ENCODE measurements around the gene RPRD2. TPM values are rescaled to one million over a fixed set of nuclear protein-coding genes. Genes with fewer than 3 reads are reported as not detected.

The RPRD2 gene
- total and polyA plus RNA-seq, 2 donors (not counting 1 experiment from before 2014, with no cell fraction given): 16.6 to 49.1 TPM

DNA sequence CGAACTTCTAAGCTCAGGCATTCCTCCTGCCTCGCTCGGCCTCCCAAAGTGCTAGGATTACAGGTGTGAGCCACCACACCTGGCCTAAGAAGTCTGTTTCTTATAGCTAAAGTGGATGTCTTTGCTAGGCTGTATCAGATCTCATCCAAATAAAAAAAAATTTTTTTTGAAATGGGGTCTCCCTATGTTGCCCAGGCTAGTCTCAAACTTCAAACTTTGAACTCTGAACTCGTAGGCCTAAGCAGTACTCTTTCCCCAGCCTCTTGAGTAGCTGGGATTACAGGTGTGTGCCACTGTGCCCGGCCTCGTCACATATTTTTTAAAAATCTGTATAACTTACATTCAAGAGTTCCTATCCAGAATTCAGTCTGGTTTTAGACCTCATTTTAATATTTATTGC, 40.5 kb downstream of the RPRD2 start:
- H3K4me1 Mint-ChIP-seq: peaks cover 40% of the 10 kb centered on the region
- CTCF ChIA-PET: interaction anchor here (0.7 kb wide), 1 partner anchor 29 kb away, joined by 3 read pairs; no protein-coding TSS in a partner anchor
- POLR2A ChIA-PET: no interaction called here

DNA sequence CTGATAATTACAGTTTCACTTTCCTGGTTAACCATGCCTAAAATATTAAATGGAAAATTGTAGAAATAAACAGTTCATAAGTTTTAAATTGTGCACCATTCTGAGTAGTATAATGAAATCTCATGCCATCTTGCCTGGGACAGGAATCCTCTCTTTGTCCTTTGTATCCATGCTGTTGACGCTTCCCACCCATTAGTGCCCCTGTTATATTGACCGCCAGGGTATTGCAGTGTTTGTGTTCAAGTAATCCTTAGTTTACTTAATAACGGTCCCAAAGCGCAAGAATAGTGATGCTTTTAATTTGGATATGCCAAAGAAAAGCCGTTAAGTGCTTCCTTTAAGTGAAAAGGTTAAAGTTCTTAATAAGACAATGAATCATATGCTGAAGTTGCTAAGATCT, 41.7 kb downstream of the RPRD2 start:
- DNase-seq (no peak), ATAC-seq (ENCODE audit: low read depth) (no peak)
- Histone ChIP-seq H3K9ac (ENCODE audit: low read length) (no peak overlapping the region), H3K36me3 (replicated peaks in 1 of 2; ENCODE audit: control extremely low read depth in 1 of 2, control insufficient read depth in 1 of 2, extremely low read depth in 1 of 2, insufficient read depth in 2 of 2, low read length in 1 of 2) (peaks cover 3% of the 10 kb centered on the region in 2 experiments), H2AFZ (ENCODE audit: insufficient read depth, low read depth, low read length, poor library complexity, severe bottlenecking) (no peak overlapping the region), H3K9me3 (ENCODE audit: control extremely low read depth in 1 of 3, control insufficient read depth in 2 of 3, insufficient read depth in 1 of 3, low read length in 2 of 3) (peaks cover 0 to 2% (median 0%) of the 10 kb centered on the region in 3 donors), H4K20me1 (ENCODE audit: control insufficient read depth, insufficient read depth, low read length, poor library complexity, severe bottlenecking) (peaks cover 90% of the 10 kb centered on the region), H3K4me2 (replicated peaks; ENCODE audit: low read depth, low read length, poor library complexity, severe bottlenecking) (no peak overlapping the region), H3K4me3 (ENCODE audit: control extremely low read depth in 1 of 5, extremely low read depth in 1 of 5, insufficient read depth in 1 of 5, low read depth in 2 of 5, low read length in 4 of 5) (no peak overlapping the region), H3K27ac (ENCODE audit: low read length in 2 of 2) (no peak overlapping the region), H3K79me2 (ENCODE audit: control insufficient read depth, insufficient read depth, low read length) (peaks cover 96% of the 10 kb centered on the region), H3K4me1 (ENCODE audit: control insufficient read depth in 2 of 2, insufficient read depth in 2 of 2, low read length in 2 of 2) (peaks cover 4 to 8% of the 10 kb centered on the region in 2 donors), H3K27me3 (replicated peaks in 1 of 4; ENCODE audit: control extremely low read depth in 1 of 4, control insufficient read depth in 3 of 4, insufficient read depth in 4 of 4, low read length in 3 of 4) (no peaks in the 10 kb centered on the region)
- POLR2A ChIA-PET: no interaction called here
- Mint-ChIP-seq H3K4me3 (no peak overlapping the region), H3K4me1 (peaks cover 42% of the 10 kb centered on the region), H3K27ac (no peak overlapping the region), H3K9me3 (ENCODE audit: insufficient read depth) (no peaks in the 10 kb centered on the region), H3K27me3 (no peaks in the 10 kb centered on the region)
- CTCF ChIA-PET: no interaction called here
- WGBS (ENCODE audit: insufficient coverage): 100% methylated on average over 1 of the region's 5 CpGs
- intact Hi-C loops (cut with micrococcal nuclease): no loop called here
- TF ChIP-seq EZH2 (IDR thresholded peaks at IDR 0.05; ENCODE audit: borderline replicate concordance, insufficient read depth, low read depth, low read length, poor library complexity, severe bottlenecking): no peak
- TF ChIP-seq, protein P1, sequence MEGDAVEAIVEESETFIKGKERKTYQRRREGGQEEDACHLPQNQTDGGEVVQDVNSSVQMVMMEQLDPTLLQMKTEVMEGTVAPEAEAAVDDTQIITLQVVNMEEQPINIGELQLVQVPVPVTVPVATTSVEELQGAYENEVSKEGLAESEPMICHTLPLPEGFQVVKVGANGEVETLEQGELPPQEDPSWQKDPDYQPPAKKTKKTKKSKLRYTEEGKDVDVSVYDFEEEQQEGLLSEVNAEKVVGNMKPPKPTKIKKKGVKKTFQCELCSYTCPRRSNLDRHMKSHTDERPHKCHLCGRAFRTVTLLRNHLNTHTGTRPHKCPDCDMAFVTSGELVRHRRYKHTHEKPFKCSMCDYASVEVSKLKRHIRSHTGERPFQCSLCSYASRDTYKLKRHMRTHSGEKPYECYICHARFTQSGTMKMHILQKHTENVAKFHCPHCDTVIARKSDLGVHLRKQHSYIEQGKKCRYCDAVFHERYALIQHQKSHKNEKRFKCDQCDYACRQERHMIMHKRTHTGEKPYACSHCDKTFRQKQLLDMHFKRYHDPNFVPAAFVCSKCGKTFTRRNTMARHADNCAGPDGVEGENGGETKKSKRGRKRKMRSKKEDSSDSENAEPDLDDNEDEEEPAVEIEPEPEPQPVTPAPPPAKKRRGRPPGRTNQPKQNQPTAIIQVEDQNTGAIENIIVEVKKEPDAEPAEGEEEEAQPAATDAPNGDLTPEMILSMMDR (IDR thresholded peaks at IDR 0.05): no peak

More for the DNA sequence above, 40.5 kb downstream of the RPRD2 start:
- Histone ChIP-seq H3K9me3 (ENCODE audit: control extremely low read depth in 1 of 3, control insufficient read depth in 2 of 3, insufficient read depth in 1 of 3, low read length in 2 of 3) (peaks cover 0 to 3% (median 0%) of the 10 kb centered on the region in 3 donors), H2AFZ (ENCODE audit: insufficient read depth, low read depth, low read length, poor library complexity, severe bottlenecking) (no peak overlapping the region), H3K4me3 (ENCODE audit: control extremely low read depth in 1 of 5, extremely low read depth in 1 of 5, insufficient read depth in 1 of 5, low read depth in 2 of 5, low read length in 4 of 5) (no peak overlapping the region), H3K4me2 (replicated peaks; ENCODE audit: low read depth, low read length, poor library complexity, severe bottlenecking) (no peak overlapping the region), H4K20me1 (ENCODE audit: control insufficient read depth, insufficient read depth, low read length, poor library complexity, severe bottlenecking) (peaks cover 86% of the 10 kb centered on the region), H3K9ac (ENCODE audit: low read length) (no peak overlapping the region), H3K4me1 (ENCODE audit: control insufficient read depth in 2 of 2, insufficient read depth in 2 of 2, low read length in 2 of 2) (peaks cover 0 to 8% of the 10 kb centered on the region in 2 donors), H3K36me3 (replicated peaks in 1 of 2; ENCODE audit: control extremely low read depth in 1 of 2, control insufficient read depth in 1 of 2, extremely low read depth in 1 of 2, insufficient read depth in 2 of 2, low read length in 1 of 2) (peaks cover 0 to 6% of the 10 kb centered on the region in 2 experiments), H3K79me2 (ENCODE audit: control insufficient read depth, insufficient read depth, low read length) (peaks cover 96% of the 10 kb centered on the region), H3K27ac (ENCODE audit: low read length in 2 of 2) (no peak overlapping the region), H3K27me3 (replicated peaks in 1 of 4; ENCODE audit: control extremely low read depth in 1 of 4, control insufficient read depth in 3 of 4, insufficient read depth in 4 of 4, low read length in 3 of 4) (no peaks in the 10 kb centered on the region)
- Mint-ChIP-seq H3K4me3 (no peak overlapping the region), H3K27me3 (no peaks in the 10 kb centered on the region), H3K27ac (no peak overlapping the region), H3K9me3 (ENCODE audit: insufficient read depth) (no peaks in the 10 kb centered on the region)
- intact Hi-C loops (cut with micrococcal nuclease): no loop called here
- ATAC-seq (ENCODE audit: low read depth): no peak
- WGBS (ENCODE audit: insufficient coverage): 100% methylated on average over 3 of the region's 6 CpGs
- TF ChIP-seq, protein P1 (IDR thresholded peaks at IDR 0.05): no peak
- no peak for TF ChIP-seq EZH2 (IDR thresholded peaks at IDR 0.05; ENCODE audit: borderline replicate concordance, insufficient read depth, low read depth, low read length, poor library complexity, severe bottlenecking)
- DNase-seq: no peak
